ENCODE results near the gene VIPR2.

GRCh38 chr7:159147687-159148086 is 3.0 kb upstream of the VIPR2 start:
- TF ChIP-seq, protein P1, sequence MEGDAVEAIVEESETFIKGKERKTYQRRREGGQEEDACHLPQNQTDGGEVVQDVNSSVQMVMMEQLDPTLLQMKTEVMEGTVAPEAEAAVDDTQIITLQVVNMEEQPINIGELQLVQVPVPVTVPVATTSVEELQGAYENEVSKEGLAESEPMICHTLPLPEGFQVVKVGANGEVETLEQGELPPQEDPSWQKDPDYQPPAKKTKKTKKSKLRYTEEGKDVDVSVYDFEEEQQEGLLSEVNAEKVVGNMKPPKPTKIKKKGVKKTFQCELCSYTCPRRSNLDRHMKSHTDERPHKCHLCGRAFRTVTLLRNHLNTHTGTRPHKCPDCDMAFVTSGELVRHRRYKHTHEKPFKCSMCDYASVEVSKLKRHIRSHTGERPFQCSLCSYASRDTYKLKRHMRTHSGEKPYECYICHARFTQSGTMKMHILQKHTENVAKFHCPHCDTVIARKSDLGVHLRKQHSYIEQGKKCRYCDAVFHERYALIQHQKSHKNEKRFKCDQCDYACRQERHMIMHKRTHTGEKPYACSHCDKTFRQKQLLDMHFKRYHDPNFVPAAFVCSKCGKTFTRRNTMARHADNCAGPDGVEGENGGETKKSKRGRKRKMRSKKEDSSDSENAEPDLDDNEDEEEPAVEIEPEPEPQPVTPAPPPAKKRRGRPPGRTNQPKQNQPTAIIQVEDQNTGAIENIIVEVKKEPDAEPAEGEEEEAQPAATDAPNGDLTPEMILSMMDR (IDR thresholded peaks at IDR 0.05; ENCODE audit: borderline replicate concordance, extremely low read depth, low read length, poor library complexity, severe bottlenecking), result no peak
- TF ChIP-seq EZH2 (IDR thresholded peaks at IDR 0.05; ENCODE audit: borderline replicate concordance, low read depth, low read length, severe bottlenecking), result no peak
